Liver (tissue), 3 donors: ENCODE data around the gene AK5.

ENCODE experiments used
- ATF3 ChIP-seq: IDR thresholded peaks from 2 replicates; pipeline ENCODE4 v1.6.1; 2016; ENCODE audit warnings: antibody characterized with exemption
- CTCF ChIP-seq: fragments of 150-350 bp; IDR thresholded peaks from 2 replicates; pipeline ENCODE4 v1.5.1; 2017; ENCODE audit warnings: improper control_type of control experiment, low read depth, low read length; ENCODE audit not compliant: missing input control
- EGR1 ChIP-seq, 2 donors: IDR thresholded peaks; 2 replicates each; pipeline ENCODE4 v1.6.1; 2016 to 2018; ENCODE audit warnings: antibody characterized with exemption in 2 of 2, low read depth in 2 of 2
- NR2F2 ChIP-seq: IDR thresholded peaks from 2 replicates; pipeline ENCODE4 v1.6.1; 2016; ENCODE audit warnings: antibody characterized with exemption
- TF ChIP-seq, protein P1 (sequence below): IDR thresholded peaks from 2 replicates; pipeline ENCODE4 v1.6.1; 2016; ENCODE audit warnings: antibody characterized with exemption
- donor health status: healthy.
- donor health status: healthy.

GRCh38 chr1:77292551-77292950 lies 10.7 kb downstream of the AK5 start:
- TF ChIP-seq NR2F2 (no peak), CTCF (no peak), EGR1 (IDR thresholded peaks at IDR 0.05; ENCODE audit: low read depth in 2 of 2) (no peak), ATF3 (no peak)
- TF ChIP-seq, protein P1, sequence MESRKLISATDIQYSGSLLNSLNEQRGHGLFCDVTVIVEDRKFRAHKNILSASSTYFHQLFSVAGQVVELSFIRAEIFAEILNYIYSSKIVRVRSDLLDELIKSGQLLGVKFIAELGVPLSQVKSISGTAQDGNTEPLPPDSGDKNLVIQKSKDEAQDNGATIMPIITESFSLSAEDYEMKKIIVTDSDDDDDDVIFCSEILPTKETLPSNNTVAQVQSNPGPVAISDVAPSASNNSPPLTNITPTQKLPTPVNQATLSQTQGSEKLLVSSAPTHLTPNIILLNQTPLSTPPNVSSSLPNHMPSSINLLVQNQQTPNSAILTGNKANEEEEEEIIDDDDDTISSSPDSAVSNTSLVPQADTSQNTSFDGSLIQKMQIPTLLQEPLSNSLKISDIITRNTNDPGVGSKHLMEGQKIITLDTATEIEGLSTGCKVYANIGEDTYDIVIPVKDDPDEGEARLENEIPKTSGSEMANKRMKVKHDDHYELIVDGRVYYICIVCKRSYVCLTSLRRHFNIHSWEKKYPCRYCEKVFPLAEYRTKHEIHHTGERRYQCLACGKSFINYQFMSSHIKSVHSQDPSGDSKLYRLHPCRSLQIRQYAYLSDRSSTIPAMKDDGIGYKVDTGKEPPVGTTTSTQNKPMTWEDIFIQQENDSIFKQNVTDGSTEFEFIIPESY = no peak
